Right renal cortex interstitium (tissue), 3 donors: Measurements from ENCODE around the gene PTPRE. TPM values are rescaled to one million over a fixed set of nuclear protein-coding genes. Genes with fewer than 3 reads are reported as not detected.

ENCODE experiments used
- DNase-seq, 3 donors: peaks; one replicate each; pipeline ENCODE4 v3.0.0-alpha.2; 2013; ENCODE audit warnings: low read depth in 3 of 3, low spot score in 2 of 3
- polyA plus RNA-seq, 3 donors: library from polyadenylated mRNA; unstranded; fragments of 120-200 nt; gene quantifications; one replicate each; pipeline ENCODE4 v1.2.1, GENCODE V29; 2013; ENCODE audit not compliant: insufficient read length in 3 of 3

PTPRE gene
- polyA plus RNA-seq, 3 donors: 5.6 to 6.1 (median 6.0) TPM

GRCh38 chr10:128065881-128066534, 159.1 kb downstream of the PTPRE start:
- DNase-seq: no peak

GRCh38 chr10:128066870-128067382, 160.0 kb downstream of the PTPRE start:
- no peak for DNase-seq

DNA sequence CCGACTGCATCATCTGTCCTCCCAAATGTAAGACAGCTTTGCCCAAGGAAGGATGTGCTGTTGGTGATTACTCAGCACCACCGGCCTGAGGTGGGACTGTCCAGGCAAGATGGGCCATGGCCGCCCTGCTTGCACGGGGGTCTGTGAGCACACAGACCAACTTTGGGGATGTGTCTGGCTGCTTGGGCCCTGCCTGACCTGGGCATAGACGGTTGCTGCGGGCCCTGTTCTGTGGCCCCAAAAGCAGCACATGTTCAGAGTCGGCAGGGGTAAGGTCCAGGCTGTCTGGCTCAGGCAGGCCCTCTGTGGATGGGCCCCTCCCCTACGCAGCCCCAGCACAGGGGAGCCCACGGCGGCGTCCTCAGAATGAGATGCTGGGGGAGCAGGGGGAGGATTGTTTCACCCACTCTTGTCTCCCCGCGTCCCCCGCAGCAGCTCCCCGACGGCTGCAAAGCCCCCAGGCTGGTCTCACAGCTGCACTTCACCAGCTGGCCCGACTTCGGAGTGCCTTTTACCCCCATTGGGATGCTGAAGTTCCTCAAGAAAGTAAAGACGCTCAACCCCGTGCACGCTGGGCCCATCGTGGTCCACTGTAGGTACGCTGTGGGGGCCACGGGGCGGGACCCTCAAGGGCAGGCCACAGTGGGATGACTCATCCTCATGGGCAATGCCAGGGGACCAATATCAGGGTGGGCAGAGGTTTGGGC, 160.9 kb downstream of the PTPRE start:
- no peak for DNase-seq

DNA sequence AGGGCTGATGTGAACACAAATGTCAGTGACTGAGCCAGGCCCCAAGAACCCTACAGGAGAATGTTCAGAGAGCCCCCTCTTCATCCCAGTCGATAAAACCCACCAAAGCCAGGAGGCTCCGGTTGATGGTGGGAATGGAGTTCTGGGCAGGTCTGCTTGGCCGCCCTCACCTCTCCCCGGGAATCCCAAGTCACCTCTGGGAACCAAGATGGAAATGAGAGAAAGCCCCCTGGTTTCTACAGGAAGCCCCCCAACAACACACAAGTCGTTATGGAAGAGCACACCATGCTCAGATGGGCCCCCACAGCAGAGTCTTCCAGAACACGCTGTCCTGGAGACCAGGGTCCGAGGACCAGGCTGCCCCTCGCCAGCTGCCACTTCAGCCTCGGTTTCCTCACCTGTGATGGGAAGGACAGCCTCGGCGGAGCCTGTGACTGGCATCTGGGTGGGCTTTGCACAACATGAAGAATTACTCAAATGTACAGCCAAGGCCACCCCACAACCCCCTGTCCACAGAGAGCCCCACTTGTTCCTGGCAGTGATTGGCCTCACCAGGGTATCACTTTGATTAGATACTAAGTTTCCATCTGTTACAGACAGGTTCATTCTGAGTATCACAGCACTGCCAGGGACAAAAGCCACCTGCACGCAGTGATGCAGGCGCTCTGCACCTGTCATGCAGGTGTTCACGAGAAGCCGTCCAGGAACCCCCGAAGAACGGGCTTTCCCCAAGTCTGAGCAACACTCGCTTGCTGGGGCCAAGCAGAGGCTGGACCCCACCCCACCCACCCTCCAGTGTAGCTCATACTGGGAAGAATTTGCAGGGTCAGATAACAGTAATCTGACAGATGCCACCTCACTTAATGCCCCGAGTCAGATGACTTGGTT, 161.7 kb downstream of the PTPRE start:
- DNase-seq: no peak

DNA sequence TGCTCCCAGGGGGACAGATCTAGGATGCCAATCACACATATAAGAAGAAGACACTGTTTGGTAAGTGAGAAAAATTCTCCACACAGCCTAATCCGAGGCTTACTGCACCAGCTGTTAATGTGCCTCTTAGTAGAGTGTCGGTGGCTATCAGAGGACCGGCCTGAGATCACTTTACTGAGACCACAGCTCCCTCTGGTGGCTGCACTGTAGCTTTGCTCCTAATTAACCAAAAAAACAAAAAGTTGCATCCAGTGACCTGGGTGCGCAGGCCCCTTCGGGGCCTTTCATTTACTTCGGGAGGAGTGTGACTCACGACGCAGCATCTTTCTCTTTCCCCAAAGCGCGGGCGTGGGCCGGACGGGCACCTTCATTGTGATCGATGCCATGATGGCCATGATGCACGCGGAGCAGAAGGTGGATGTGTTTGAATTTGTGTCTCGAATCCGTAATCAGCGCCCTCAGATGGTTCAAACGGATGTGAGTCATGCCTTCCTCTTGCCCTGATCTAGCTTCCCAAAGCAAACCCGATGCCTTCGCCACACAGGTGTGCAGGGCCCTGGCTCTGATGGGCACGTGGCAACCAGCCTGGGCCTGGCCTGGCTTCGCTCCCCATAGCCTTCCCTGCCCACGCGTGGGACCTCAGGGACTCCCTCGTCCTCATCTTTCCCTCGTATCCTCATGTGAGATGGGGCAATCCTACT, 162.6 kb downstream of the PTPRE start:
- DNase-seq: peak in 2 of 3 donors; percentile 54 to 61

- DNase-seq: no peak
These were observed 163.3 kb downstream of the PTPRE start for GRCh38 chr10:128070161-128070560.

GRCh38 chr10:128070721-128071416, 164.0 kb downstream of the PTPRE start:
- no peak for DNase-seq

DNA sequence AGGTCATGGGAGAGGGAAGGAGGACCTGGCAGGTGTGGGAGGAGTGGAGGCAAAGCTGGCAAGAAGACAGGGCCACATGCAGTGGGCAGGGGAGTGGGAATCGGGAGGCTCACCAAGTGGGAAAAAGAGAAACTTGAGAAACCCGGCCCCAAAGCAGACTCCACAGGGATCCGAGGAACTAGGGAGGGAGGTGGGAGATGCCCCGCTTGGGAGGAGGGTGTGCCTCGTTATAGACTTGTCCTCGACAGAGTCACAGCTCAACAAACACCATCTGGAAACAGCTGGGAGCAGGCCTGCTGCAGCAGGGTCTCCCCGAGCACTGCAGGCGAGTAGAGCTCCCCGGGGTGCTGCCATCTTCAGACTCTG, 164.5 kb downstream of the PTPRE start:
- no peak for DNase-seq

GRCh38 chr10:128072046-128072445, 165.1 kb downstream of the PTPRE start:
- DNase-seq: no peak

DNA sequence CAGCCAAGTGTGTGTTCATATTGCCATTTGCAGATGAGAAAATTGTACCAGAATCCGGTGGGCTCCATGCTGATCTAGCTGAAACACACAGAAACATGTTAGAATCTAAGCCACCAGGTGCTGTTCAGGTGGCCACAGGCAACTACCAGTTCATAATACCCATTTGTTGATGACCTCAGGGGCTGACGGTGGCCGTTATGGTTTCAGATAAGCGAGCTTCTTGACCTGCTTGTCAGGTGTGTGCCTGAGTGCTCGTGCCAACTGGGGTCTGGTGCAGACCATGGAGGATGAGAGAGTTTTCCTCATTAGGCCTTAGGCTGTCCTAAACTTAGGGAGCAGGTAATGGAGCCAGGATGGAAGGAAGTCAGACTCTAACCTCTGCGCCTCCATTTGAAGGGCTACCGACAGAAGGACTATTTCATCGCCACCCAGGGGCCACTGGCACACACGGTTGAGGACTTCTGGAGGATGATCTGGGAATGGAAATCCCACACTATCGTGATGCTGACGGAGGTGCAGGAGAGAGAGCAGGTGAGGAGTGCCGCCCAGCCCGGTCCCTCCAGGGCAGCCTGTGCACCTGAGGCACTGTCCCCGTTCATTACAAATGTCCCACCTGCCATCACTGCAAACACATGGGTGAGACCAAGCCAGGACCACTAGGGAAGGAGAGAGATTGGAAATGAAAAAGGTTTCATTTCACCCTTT, 166.2 kb downstream of the PTPRE start:
- DNase-seq: no peak

DNA sequence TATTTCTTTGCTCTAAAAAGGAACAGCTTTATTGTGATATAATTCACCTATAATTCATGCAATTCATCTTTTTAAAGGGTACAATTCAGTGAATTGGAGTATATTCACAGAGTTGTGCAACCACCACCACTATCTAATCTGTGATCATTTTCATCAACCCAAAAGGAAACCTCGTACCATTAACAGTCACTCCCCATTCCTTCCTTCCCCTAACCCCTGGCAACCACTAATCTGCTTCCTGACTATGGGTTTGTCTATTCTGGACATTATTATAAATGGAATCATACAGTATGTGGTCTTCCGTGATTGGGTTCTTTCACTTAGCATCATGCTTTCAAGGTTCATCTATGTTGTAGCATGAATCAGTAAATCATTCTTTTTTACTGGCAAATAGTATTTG, 167.0 kb downstream of the PTPRE start:
- DNase-seq: no peak

GRCh38 chr10:128074589-128074988, 167.7 kb downstream of the PTPRE start:
- DNase-seq: no peak

GRCh38 chr10:128077155-128077875, 170.4 kb downstream of the PTPRE start:
- no peak for DNase-seq

- no peak for DNase-seq
These were observed 171.4 kb downstream of the PTPRE start for GRCh38 chr10:128078136-128078969.

DNA sequence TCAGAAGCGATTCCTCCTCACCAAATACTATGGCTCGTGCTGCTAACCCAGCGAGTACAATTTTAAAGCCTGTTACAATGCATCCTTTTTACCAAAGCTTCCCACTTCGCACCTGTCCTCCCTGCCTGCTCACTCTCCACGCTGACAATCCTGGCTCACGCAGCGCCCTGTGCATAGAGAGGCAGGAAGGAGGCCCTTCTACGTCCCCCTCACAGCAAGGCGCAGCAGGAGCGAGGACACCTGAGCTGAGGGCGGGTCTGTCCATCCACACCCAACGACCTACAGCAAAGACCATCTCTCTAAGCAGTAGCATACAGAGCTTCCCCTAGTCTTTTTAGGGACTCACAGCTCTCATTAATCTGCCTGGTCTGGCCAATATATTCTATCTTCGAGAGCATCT, 173.3 kb downstream of the PTPRE start:
- DNase-seq: no peak

- DNase-seq: no peak
These were observed 173.7 kb downstream of the PTPRE start for GRCh38 chr10:128080641-128081040.

DNA sequence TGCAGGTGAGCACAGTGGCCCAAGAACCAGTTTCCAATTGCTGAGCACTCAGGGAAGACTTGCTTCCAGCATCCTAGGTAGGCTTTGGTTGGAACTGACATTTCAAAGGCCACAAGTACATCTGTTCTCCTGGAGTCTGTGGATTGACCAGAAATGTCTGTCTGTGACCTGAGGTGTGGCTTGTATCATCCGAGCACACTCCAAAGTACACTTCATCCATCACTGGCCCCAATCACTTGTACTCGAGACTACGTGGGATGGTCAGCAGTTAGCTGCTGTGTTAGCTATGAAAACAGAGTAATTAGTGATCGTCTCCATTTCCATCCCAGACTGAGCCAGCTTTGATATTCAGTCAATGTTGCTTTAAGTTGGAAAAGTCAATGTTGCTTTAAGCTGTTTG, 174.3 kb downstream of the PTPRE start:
- DNase-seq: no peak

- DNase-seq: no peak
These were observed 174.8 kb downstream of the PTPRE start for GRCh38 chr10:128081720-128082119.
